ENCODE measurements around the gene TNNT2. TPM values are rescaled to one million over a fixed set of nuclear protein-coding genes. Genes with fewer than 3 reads are reported as not detected.

The TNNT2 gene
- total and polyA plus RNA-seq, 2 of the 8 experiments (the other 6 are each of a cell fraction or from before 2014, with no cell fraction given) = 3.1 to 21.0 TPM

DNA sequence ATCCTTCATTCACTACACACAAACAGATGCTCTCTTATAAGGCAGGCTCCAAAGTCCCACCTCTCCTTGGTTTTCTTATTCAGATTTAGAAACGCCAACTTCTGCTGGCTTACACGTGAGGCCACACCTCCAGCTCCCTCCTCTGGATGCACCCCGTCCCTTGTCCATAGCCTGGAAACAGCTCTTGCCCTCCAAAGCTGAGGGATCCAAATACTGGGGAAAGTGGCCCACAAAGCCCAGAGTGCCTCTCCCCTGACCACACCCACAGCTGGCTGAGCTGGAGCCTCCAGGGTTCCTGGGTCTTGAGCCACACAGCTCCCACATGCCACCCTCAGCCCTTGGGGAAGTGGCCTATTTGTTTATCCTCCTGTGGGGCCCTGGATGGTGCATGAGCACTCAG is 17.1 kb upstream of the TNNT2 start (continued):
- TF ChIP-seq, protein P1, sequence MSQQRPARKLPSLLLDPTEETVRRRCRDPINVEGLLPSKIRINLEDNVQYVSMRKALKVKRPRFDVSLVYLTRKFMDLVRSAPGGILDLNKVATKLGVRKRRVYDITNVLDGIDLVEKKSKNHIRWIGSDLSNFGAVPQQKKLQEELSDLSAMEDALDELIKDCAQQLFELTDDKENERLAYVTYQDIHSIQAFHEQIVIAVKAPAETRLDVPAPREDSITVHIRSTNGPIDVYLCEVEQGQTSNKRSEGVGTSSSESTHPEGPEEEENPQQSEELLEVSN (IDR thresholded peaks at IDR 0.05) = no peak
- TF ChIP-seq KDM4A (IDR thresholded peaks at IDR 0.05; ENCODE audit: low read depth, low read length, severe bottlenecking) (no peak), POLR2AphosphoS5 (IDR thresholded peaks at IDR 0.05; ENCODE audit: low read depth, low read length) (no peak)

All from H1 (cell line).